ENCODE data around the gene ALK. TPM values are rescaled to one million over a fixed set of nuclear protein-coding genes. Genes with fewer than 3 reads are reported as not detected.
A peak's percentile ranks its signal among the peaks of the same experiment; 100 is the strongest.

Gene ALK
- total RNA-seq, 4 donors from 2014 or later = 0.83 to 1.6 (median 1.2) TPM

DNA sequence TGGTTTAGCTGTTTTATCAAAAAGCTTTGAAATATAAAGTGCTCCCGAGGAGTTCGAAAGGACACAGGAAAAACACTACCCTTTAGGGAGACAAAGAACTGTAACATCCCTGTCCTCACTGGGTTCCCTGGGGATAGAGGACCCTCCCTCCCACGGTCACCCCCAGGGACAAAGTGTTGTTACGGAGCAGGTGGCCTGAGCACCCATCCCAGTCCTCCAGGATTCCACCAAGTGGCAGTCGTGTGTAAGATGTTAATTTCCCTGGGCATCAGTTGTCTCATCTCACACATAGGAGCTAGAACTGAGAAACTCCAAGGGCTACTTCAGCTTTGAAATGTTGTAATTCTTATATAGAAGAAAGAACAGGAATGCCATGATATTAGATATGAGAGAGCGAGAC is 137.7 kb downstream of the ALK start:
- H3K27ac ChIP-seq (replicated peaks in 1 of 4) = no peak overlapping the region
- H3K4me3 ChIP-seq = no peak overlapping the region
- no peak for DNase-seq (ENCODE audit: extremely low spot score)
- TF ChIP-seq EP300 (IDR thresholded peaks at IDR 0.05) = no peak
- TF ChIP-seq, protein P1, sequence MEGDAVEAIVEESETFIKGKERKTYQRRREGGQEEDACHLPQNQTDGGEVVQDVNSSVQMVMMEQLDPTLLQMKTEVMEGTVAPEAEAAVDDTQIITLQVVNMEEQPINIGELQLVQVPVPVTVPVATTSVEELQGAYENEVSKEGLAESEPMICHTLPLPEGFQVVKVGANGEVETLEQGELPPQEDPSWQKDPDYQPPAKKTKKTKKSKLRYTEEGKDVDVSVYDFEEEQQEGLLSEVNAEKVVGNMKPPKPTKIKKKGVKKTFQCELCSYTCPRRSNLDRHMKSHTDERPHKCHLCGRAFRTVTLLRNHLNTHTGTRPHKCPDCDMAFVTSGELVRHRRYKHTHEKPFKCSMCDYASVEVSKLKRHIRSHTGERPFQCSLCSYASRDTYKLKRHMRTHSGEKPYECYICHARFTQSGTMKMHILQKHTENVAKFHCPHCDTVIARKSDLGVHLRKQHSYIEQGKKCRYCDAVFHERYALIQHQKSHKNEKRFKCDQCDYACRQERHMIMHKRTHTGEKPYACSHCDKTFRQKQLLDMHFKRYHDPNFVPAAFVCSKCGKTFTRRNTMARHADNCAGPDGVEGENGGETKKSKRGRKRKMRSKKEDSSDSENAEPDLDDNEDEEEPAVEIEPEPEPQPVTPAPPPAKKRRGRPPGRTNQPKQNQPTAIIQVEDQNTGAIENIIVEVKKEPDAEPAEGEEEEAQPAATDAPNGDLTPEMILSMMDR (IDR thresholded peaks at IDR 0.05) = peak in 1 of 3 experiments; percentile 18
- no peaks in the 10 kb centered on the region for H3K4me1 ChIP-seq
- intact Hi-C loops (cut with DNase I) = no loop called here
- H3K27me3 ChIP-seq = no peaks in the 10 kb centered on the region
- 78% methylated on average over 6 of the region's 6 CpGs for WGBS
- H3K9me3 ChIP-seq = no peaks in the 10 kb centered on the region
- no peaks in the 10 kb centered on the region for H3K36me3 ChIP-seq

DNA sequence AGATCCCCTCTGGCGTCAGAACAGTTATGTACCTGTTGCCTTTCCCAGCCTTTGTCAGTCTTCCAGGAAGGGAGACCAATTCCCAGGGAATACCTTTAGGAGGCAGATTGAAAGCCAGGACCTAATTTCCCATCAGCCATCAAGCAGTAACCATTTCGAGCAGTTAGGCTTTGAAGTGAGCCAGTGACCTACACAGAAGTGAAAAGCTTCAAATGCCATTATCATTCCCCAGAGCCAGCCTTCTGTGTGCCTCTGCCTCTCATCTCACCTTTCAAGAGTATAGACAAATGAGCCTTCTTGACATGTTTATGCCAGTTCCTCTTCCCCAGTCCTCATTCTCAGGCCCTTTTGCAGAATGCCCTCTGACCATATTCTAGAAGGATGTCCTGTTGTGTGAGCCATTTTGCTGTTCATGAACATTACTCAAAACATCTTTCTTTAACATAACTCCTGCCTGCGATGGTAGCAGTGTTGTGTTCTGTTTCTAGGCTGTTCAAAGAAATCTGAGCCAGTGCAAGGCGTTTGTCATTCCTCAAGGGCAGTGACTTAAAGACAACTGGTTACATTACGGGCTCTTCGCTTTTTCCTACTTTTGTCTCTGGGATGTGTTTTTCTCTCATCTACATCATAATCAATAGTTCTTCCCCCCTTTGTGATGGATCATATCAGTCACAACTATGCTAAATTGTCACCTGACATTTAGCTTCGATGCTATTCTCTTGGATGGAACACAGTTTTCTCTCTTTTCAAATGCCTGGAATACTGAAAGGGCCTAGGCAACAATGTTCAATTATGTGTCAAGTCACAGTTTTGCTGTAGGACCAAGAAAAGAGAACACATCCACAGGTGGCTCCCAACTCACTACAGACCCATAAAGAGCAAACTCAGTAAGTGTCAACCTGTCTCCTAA is 138.6 kb downstream of the ALK start:
- no peaks in the 10 kb centered on the region for H3K36me3 ChIP-seq
- no peak for DNase-seq (ENCODE audit: extremely low spot score)
- intact Hi-C loops (cut with DNase I) = no loop called here
- WGBS = 84% methylated on average over 7 of the region's 7 CpGs
- no peaks in the 10 kb centered on the region for H3K27me3 ChIP-seq
- TF ChIP-seq EP300 (IDR thresholded peaks at IDR 0.05) = no peak
- TF ChIP-seq, protein P1 (IDR thresholded peaks at IDR 0.05) = no peak
- no peak for TF ChIP-seq POLR2A (IDR thresholded peaks at IDR 0.05; ENCODE audit: low read depth)
- TF ChIP-seq POLR2AphosphoS5 (IDR thresholded peaks at IDR 0.05) = no peak
- H3K27ac ChIP-seq (replicated peaks in 1 of 4) = no peak overlapping the region
- H3K4me1 ChIP-seq = no peaks in the 10 kb centered on the region
- no peak overlapping the region for H3K4me3 ChIP-seq
- no peaks in the 10 kb centered on the region for H3K9me3 ChIP-seq

DNA sequence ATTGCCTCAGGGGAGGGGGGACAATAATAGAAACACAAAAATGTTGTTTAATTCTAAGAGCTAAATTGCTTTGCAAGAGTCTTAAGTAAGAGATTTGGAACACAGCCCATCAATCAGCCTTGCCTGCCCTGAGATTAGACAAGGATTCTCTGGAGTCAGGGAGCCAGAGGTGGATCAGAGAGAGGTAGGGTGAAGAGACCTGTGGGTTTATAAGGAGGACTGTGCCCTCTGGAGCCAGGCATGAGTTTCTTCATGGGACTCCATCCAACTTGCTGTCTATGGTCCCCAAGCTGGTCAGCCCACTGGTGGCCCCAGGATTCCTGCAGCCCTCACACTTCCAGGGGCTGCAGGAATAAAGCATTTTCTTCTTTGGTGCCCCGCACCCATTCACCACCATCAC is 139.3 kb downstream of the ALK start:
- H3K36me3 ChIP-seq = no peaks in the 10 kb centered on the region
- H3K27ac ChIP-seq (replicated peaks in 1 of 4) = no peak overlapping the region
- no peak for TF ChIP-seq POLR2A (IDR thresholded peaks at IDR 0.05; ENCODE audit: low read depth)
- TF ChIP-seq POLR2AphosphoS5 (IDR thresholded peaks at IDR 0.05) = no peak
- no peak for TF ChIP-seq EP300 (IDR thresholded peaks at IDR 0.05)
- TF ChIP-seq, protein P1 (IDR thresholded peaks at IDR 0.05) = no peak
- no peaks in the 10 kb centered on the region for H3K27me3 ChIP-seq
- no peak overlapping the region for H3K4me3 ChIP-seq
- WGBS = 100% methylated on average over 1 of the region's 1 CpG
- no peaks in the 10 kb centered on the region for H3K4me1 ChIP-seq
- intact Hi-C loops (cut with DNase I) = no loop called here
- no peak for DNase-seq (ENCODE audit: extremely low spot score)
- no peaks in the 10 kb centered on the region for H3K9me3 ChIP-seq

GRCh38 chr2:29780906-29781305 is 140.5 kb downstream of the ALK start:
- Histone ChIP-seq H3K36me3 (no peaks in the 10 kb centered on the region), H3K27me3 (no peaks in the 10 kb centered on the region)
- WGBS = 77% methylated on average over 1 of the region's 1 CpG

More at GRCh38 chr2:29780906-29781305, 140.5 kb downstream of the ALK start:
- H3K9me3 ChIP-seq = no peaks in the 10 kb centered on the region
- TF ChIP-seq POLR2A (IDR thresholded peaks at IDR 0.05; ENCODE audit: low read depth) (no peak), EP300 (IDR thresholded peaks at IDR 0.05) (no peak), POLR2AphosphoS5 (IDR thresholded peaks at IDR 0.05) (no peak)
- TF ChIP-seq, protein P1 (IDR thresholded peaks at IDR 0.05) = no peak
- no peak overlapping the region for H3K4me3 ChIP-seq
- intact Hi-C loops (cut with DNase I) = no loop called here
- H3K27ac ChIP-seq (replicated peaks in 1 of 4) = no peak overlapping the region
- no peaks in the 10 kb centered on the region for H3K4me1 ChIP-seq
- no peak for DNase-seq (ENCODE audit: extremely low spot score)

All from esophagus muscularis mucosa (tissue), 4 donors.